HG02571 (cell line): ENCODE measurements around the gene RGPD8.
A peak's percentile ranks its signal among the peaks of the same experiment; 100 is the strongest.
"Not testable (repeated sequence)": the region's sequence is repeated elsewhere in the genome, so short reads cannot be mapped to it uniquely, and the experiment has no call there.

Source experiments
- ATAC-seq: cut with Tn5 transposase; IDR thresholded peaks from one replicate; pipeline ENCODE4 v1.9.1; 2021; ENCODE audit warnings: mild to moderate bottlenecking, moderate library complexity; ENCODE audit not compliant: unreplicated experiment

RGPD8 gene

DNA sequence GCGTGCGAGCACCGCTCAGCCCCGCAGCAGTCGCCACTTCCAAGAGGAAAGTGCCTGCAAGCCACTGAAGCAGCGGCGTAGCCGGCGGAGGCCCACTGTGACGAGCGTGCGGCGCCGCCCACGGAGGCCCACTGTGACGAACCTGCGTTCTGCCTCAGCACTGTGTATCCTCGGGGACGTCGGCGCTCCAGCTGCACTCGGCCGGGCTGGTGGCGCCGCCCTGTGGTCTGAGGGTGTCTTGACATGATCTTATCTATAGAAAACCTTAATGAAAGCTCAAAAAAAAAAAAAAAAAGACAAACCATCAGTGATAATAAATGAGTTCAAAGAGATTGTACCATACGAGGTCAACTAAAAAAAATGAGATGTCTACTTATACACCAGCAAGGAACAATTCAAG, at the start of gene RGPD8:
TSS of gene RGPD8 (minus strand) at position 166 of the 400 bp plus-strand sequence. CDS start 192 bp downstream, outside the sequence.
- ATAC-seq: peak; percentile 96

GRCh38 chr2:112483042-112483473, 49.6 kb upstream of the RGPD8 start:
- no peak for ATAC-seq

DNA sequence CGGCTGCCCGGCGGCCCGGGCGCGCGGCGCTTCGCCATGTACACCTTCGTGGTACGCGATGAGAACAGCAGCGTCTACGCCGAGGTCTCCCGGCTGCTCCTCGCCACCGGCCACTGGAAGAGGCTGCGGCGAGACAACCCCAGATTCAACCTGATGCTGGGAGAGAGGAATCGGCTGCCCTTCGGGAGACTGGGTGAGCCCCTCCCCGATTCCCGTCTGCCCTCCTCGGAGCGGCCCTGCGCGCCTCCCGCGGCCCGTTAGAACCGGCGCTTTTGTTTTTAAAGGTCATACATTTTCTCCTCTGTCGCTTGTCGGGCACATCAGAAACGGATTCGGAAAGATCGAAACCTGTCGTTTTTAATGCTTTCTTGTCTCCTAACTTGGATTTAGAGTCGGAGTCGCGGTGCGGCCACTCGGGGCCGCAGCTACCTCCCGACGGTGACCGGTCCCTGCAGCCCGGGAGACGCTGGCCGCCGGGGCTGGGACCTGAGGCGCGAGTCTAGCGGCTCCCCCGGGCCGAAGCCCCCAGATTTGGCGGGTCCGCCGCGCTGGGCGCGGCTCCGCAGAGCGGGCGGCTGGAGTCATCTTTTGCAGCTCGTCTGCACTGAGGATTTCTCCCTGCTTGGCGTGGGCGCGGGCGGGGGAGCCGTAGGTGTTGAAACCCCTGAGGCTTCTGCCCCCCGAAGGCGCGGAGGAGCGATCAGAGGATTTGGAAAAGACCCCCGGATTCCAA, 49.0 kb upstream of the RGPD8 start:
- ATAC-seq: peak; percentile 28

DNA sequence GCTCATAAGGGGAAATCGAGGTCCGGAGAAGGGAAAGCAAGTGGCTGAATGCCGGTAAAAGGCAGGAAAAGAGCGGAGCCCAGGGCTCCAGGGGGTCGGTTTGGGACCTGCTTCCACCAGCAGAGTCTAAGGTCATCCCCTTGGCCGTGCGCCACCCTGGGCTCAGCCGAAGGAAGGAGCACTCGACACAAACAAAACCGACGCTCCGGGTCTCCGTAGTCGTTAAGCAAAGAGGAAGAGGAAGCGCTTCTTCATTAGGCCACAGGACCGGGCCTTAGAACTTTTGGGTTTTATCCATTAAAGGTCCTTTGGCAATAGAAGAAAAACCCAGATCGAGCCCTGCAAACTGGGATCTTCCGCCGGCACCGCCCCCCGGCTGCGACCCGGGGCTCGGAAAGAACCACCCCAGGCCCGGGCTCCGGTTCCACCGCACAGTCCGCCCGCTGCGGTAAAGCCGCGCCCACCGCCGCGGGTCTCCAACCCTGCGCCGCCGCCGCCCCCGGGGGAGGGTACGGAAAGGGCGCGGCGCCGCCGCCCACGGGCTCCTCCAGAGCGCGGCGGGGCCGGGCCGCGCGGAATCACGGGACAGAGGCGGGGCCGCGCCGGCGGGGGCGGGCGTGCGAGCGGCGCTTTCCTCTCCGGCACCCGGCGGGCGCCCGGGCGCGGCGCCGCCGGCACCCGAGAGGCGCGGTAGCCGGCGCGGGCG, 48.2 kb upstream of the RGPD8 start, which contains the start of gene TTL:
TSS of gene TTL (plus strand) at position 629 of the 706 bp plus-strand sequence. CDS start 189 bp downstream, outside the sequence.
- ATAC-seq: peak; percentile 62

- ATAC-seq: peak; percentile 50
These were observed 47.6 kb upstream of the RGPD8 start for GRCh38 chr2:112481050-112481527.

DNA sequence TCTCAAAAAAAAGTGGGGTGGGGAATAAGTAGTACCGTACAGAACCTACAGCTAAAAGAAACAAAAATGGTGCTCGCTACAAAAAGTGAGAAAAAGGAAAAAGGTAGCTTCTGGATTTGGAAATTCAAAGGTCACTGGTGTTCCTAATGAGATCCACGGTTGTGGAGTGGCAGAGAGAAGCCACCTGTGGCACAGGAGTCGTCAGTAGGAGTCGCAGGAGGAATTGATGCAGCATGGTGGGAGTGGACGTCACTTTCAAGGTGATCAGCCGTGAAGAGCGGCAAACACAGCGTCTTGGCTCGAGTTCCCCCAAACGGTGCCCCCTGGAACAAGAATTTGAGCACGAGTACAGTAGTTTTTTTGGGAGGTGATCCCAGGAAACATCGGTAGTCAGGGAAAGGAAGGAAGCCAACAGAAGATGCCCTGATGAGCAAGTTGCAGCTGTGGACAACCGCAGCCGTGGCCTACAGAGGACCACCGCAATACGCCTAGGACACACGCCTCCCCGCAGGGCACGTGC, 47.1 kb upstream of the RGPD8 start:
- ATAC-seq: no peak

- no peak for ATAC-seq
These were observed 43.0 kb upstream of the RGPD8 start for GRCh38 chr2:112476434-112476833.

DNA sequence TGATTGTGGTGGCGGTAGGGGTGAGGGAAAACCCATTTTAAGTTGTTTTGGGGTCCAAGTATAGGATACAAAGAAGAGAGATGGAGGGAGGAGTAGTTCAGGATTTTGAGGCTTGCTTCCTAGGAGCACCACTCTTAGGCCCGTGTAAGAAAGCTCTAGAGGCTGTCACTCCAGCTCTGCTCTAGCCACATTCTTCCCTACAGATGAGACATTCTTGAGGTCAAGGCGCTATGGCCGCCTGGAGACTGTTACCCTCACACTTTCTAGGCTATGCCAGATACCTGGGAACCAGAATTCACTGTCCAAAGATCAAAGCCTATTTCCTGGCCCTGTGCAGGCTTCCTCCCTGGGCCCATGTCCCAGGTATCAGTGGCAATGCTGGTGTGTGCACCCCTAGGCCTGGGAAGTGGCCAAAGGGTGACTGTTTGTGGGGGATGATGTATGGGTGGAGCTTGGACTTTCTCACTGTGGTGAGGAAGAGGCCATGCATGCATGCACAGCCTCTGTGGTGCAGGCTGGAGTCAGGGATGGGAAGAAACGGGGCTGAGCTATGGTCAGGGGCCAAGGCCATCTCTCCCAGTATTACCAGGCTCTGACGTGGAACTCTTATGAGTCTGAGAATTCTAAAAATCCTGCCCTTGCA, 41.5 kb upstream of the RGPD8 start:
- ATAC-seq: no peak

GRCh38 chr2:112472547-112473263, 39.3 kb upstream of the RGPD8 start:
- ATAC-seq: no peak

- ATAC-seq: no peak
These were observed 31.9 kb upstream of the RGPD8 start for GRCh38 chr2:112465382-112465781.

- ATAC-seq: no peak
These were observed 29.8 kb upstream of the RGPD8 start for GRCh38 chr2:112463256-112463655.

DNA sequence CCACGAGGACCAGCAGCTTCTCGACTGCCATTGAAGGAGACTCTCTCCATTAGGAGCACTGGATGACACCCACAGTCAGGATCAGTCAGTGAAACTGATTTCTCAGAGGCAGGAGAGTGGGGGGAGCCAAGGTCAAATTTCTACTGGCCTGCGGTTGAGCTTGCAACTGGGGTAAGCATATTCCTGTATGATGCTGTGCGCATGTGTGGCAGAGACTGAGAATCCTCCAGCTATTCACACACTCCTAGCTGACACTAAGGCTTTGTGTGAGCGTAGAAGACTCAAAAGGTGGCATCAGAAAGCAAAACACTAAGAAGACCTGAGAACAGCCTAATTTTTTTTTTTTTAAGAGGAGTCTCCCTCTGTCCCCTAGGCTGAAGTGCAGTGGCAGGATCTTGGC, 28.7 kb upstream of the RGPD8 start:
- no peak for ATAC-seq

DNA sequence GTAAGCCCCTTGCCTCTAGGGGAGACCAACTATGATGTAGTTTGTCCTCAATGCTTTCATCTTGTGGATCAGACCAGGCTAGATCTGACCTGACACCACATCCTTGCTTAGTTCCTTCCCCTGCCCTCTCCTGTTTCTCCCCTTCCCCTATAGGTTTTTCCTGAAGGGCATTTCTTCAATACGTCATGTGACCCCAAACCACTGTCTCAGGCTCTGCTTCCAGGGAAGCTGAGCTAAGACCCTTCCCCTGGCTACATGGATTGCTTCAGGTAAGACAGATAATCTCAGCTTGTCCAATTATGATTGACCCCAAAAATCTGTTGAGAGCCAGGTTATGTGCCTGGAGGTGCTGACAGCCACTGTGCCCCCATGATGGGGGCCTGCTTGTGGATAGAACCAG, 25.9 kb upstream of the RGPD8 start:
- ATAC-seq: no peak

- no peak for ATAC-seq
These were observed 21.1 kb upstream of the RGPD8 start for GRCh38 chr2:112454586-112454985.

GRCh38 chr2:112451317-112451716, 17.9 kb upstream of the RGPD8 start:
- no peak for ATAC-seq

GRCh38 chr2:112449854-112450253, 16.4 kb upstream of the RGPD8 start:
- no peak for ATAC-seq

- ATAC-seq: not testable (repeated sequence)
These were observed 10.8 kb upstream of the RGPD8 start for GRCh38 chr2:112444256-112444655.

GRCh38 chr2:112438603-112439261, 5.3 kb upstream of the RGPD8 start:
- ATAC-seq: not testable (repeated sequence)

- not testable (repeated sequence) for ATAC-seq
These were observed 4.0 kb upstream of the RGPD8 start for GRCh38 chr2:112437405-112437831.

- not testable (repeated sequence) for ATAC-seq
These were observed 3.5 kb upstream of the RGPD8 start for GRCh38 chr2:112436993-112437392.
